ENCODE measurements around the gene PRR22. TPM values are rescaled to one million over a fixed set of nuclear protein-coding genes. Genes with fewer than 3 reads are reported as not detected.
"Not testable (repeated sequence)": the region's sequence is repeated elsewhere in the genome, so short reads cannot be mapped to it uniquely, and the experiment has no call there.

Gene PRR22
- total RNA-seq, 1 experiment from 2014 or later = 13.5 TPM

DNA sequence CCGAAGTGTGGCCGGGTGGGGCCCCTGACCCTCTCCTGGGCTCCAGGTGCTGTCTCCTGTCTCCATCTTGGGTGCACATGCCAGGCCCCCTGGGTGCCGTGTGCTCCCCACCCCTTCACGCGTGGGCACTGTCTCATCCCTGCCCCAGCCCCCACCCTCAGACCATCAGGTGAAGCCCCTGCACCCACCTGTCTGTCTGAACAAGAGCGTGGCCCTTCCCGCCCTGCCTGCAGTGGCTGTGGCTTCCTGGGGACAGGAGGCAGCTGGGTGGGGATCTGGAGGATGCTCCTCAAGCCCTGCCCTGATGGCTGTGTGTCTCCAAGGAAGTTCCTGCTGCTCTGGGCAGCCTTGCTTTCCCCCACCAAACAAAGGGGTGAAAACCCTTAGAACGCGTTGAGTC, 2.2 kb downstream of the PRR22 start:
- CTCF ChIA-PET = interaction anchor here (1.1 kb wide), 1 partner anchor 22 kb away, joined by 4 read pairs; no protein-coding TSS in a partner anchor
- Histone ChIP-seq H3K79me2 (ENCODE audit: insufficient read depth, low read length) (peaks cover 3% of the 10 kb centered on the region; the same call in 1 of the 2 replicates), H3K9ac (ENCODE audit: low read length) (no peak overlapping the region), H4K20me1 (ENCODE audit: insufficient read depth) (no peaks in the 10 kb centered on the region), H3K36me3 (ENCODE audit: control insufficient read depth in 1 of 2, insufficient read depth in 2 of 2, low read length in 2 of 2) (peaks cover 19 to 30% of the 10 kb centered on the region in 2 experiments; a peak in 3 of 4 replicates), H3K9me3 (ENCODE audit: control insufficient read depth in 1 of 2, insufficient read depth in 1 of 2, low read depth in 1 of 2, low read length in 2 of 2) (no peaks in the 10 kb centered on the region), H2AFZ (ENCODE audit: low read depth, low read length, poor library complexity, severe bottlenecking) (no peak overlapping the region), H3K4me1 (ENCODE audit: control insufficient read depth in 1 of 2, insufficient read depth in 2 of 2, low read length in 2 of 2) (no peaks in the 10 kb centered on the region), H3K9me2 (ENCODE audit: insufficient read depth) (no peaks in the 10 kb centered on the region), H3K4me3 (replicated peaks in 1 of 2; ENCODE audit: low read depth in 1 of 2, low read length in 2 of 2) (no peak overlapping the region), H3K4me2 (ENCODE audit: low read length) (no peak overlapping the region), H3K27ac (ENCODE audit: low read depth, low read length) (no peak overlapping the region), H3K27me3 (ENCODE audit: insufficient read depth, low read length) (no peaks in the 10 kb centered on the region)
- intact Hi-C loops (cut with micrococcal nuclease) = no loop called here
- POLR2A ChIA-PET = no interaction called here
- no peak for TF ChIP-seq RAD21 (IDR thresholded peaks at IDR 0.05; ENCODE audit: low read depth)
- TF ChIP-seq ELF1 (IDR thresholded peaks at IDR 0.05; ENCODE audit: borderline replicate concordance, low read depth) = no peak
- no peak for TF ChIP-seq YY1 (IDR thresholded peaks at IDR 0.05; ENCODE audit: extremely low read depth, insufficient replicate concordance, low read depth, low read length)
- TF ChIP-seq SIN3A (IDR thresholded peaks at IDR 0.05; ENCODE audit: low read depth) = no peak
- TF ChIP-seq, protein P1, sequence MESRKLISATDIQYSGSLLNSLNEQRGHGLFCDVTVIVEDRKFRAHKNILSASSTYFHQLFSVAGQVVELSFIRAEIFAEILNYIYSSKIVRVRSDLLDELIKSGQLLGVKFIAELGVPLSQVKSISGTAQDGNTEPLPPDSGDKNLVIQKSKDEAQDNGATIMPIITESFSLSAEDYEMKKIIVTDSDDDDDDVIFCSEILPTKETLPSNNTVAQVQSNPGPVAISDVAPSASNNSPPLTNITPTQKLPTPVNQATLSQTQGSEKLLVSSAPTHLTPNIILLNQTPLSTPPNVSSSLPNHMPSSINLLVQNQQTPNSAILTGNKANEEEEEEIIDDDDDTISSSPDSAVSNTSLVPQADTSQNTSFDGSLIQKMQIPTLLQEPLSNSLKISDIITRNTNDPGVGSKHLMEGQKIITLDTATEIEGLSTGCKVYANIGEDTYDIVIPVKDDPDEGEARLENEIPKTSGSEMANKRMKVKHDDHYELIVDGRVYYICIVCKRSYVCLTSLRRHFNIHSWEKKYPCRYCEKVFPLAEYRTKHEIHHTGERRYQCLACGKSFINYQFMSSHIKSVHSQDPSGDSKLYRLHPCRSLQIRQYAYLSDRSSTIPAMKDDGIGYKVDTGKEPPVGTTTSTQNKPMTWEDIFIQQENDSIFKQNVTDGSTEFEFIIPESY (IDR thresholded peaks at IDR 0.05; ENCODE audit: extremely low read depth, insufficient replicate concordance, low read length) = no peak
- TF ChIP-seq, protein P2, sequence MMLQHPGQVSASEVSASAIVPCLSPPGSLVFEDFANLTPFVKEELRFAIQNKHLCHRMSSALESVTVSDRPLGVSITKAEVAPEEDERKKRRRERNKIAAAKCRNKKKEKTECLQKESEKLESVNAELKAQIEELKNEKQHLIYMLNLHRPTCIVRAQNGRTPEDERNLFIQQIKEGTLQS (IDR thresholded peaks at IDR 0.05) = no peak
- TF ChIP-seq, protein P3, sequence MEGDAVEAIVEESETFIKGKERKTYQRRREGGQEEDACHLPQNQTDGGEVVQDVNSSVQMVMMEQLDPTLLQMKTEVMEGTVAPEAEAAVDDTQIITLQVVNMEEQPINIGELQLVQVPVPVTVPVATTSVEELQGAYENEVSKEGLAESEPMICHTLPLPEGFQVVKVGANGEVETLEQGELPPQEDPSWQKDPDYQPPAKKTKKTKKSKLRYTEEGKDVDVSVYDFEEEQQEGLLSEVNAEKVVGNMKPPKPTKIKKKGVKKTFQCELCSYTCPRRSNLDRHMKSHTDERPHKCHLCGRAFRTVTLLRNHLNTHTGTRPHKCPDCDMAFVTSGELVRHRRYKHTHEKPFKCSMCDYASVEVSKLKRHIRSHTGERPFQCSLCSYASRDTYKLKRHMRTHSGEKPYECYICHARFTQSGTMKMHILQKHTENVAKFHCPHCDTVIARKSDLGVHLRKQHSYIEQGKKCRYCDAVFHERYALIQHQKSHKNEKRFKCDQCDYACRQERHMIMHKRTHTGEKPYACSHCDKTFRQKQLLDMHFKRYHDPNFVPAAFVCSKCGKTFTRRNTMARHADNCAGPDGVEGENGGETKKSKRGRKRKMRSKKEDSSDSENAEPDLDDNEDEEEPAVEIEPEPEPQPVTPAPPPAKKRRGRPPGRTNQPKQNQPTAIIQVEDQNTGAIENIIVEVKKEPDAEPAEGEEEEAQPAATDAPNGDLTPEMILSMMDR (IDR thresholded peaks at IDR 0.05 in 2 of 3, conservative IDR thresholded peaks at IDR 0.05 in 1 of 3; ENCODE audit: borderline replicate concordance in 1 of 3, insufficient read depth in 1 of 3, low read depth in 2 of 3, low read length in 2 of 3) = no peak
- no peak for TF ChIP-seq ZNF274 (IDR thresholded peaks at IDR 0.05; ENCODE audit: low read depth, low read length)
- TF ChIP-seq, protein P4, sequence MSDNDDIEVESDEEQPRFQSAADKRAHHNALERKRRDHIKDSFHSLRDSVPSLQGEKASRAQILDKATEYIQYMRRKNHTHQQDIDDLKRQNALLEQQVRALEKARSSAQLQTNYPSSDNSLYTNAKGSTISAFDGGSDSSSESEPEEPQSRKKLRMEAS (IDR thresholded peaks at IDR 0.05) = no peak
- TF ChIP-seq FOSL1 (IDR thresholded peaks at IDR 0.05; ENCODE audit: low read depth) = no peak
- TF ChIP-seq CBX3 (IDR thresholded peaks at IDR 0.05; ENCODE audit: low read depth) = no peak
- TF ChIP-seq EZH2phosphoT487 (IDR thresholded peaks at IDR 0.05; ENCODE audit: borderline replicate concordance) = no peak
- no peak for TF ChIP-seq SRF (IDR thresholded peaks at IDR 0.05; ENCODE audit: low read depth)
- TF ChIP-seq POLR2AphosphoS5 (IDR thresholded peaks at IDR 0.05; ENCODE audit: low read depth, low read length) = no peak; the same call in 1 of the 2 replicates
- no peak for TF ChIP-seq CEBPB (IDR thresholded peaks at IDR 0.05; ENCODE audit: low read depth)
- TF ChIP-seq TCF7L2 (IDR thresholded peaks at IDR 0.05; ENCODE audit: borderline replicate concordance, extremely low read depth, insufficient read depth, insufficient read length) = no peak
- ATAC-seq (peak; percentile 19; the same call in 1 of the 2 replicates), DNase-seq (ENCODE audit: low read depth, low spot score) (no peak)
- RAD21 ChIA-PET (ENCODE audit: low non-redundant PET in 1 of 2, low total read pairs in 2 of 2, uncharacterized antibody in 2 of 2, unreplicated experiment in 2 of 2) = no interaction called here
- no TSS peak for BruUV-seq (replicated peaks)

DNA sequence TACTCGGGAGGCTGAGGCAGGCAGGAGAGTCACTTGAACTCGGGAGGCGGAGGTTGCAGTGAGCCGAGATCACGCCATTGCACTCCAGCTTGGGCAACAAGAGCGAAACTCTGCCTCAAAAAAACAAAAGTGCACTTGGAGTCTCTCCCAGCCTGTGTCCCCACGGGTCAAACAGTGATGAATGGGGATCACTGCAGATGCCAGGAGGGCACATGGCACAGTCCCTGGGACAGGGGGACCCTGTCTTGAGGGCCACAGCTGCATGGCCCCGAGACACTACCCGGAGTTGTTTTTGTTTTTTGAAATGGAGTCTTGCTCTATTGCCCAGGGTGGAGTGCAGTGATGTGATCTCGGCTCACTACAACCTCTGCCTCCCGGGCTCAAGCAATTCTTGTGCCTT, 3.6 kb downstream of the PRR22 start:
- H3K4me3 ChIP-seq (replicated peaks in 1 of 2; ENCODE audit: low read depth in 1 of 2, low read length in 2 of 2); intact Hi-C loops (cut with micrococcal nuclease); H3K4me2 ChIP-seq (ENCODE audit: low read length); H3K9me2 ChIP-seq (ENCODE audit: insufficient read depth); H4K20me1 ChIP-seq (ENCODE audit: insufficient read depth); RAD21 ChIA-PET (ENCODE audit: low non-redundant PET in 1 of 2, low total read pairs in 2 of 2, uncharacterized antibody in 2 of 2, unreplicated experiment in 2 of 2); ATAC-seq; H2AFZ ChIP-seq (ENCODE audit: low read depth, low read length, poor library complexity, severe bottlenecking); H3K27me3 ChIP-seq (ENCODE audit: insufficient read depth, low read length); H3K27ac ChIP-seq (ENCODE audit: low read depth, low read length); H3K9me3 ChIP-seq (ENCODE audit: control insufficient read depth in 1 of 2, insufficient read depth in 1 of 2, low read depth in 1 of 2, low read length in 2 of 2); H3K79me2 ChIP-seq (ENCODE audit: insufficient read depth, low read length); H3K4me1 ChIP-seq (ENCODE audit: control insufficient read depth in 1 of 2, insufficient read depth in 2 of 2, low read length in 2 of 2); H3K9ac ChIP-seq (ENCODE audit: low read length); CTCF ChIA-PET; BruUV-seq (replicated peaks); DNase-seq (ENCODE audit: low read depth, low spot score): not testable (repeated sequence)
- POLR2A ChIA-PET = interaction anchor here (0.6 kb wide), 1 partner anchor 11 kb away, joined by 3 read pairs; no protein-coding TSS in a partner anchor
- peaks cover 9 to 17% of the 10 kb centered on the region in 2 experiments; a peak in 3 of 4 replicates for H3K36me3 ChIP-seq (ENCODE audit: control insufficient read depth in 1 of 2, insufficient read depth in 2 of 2, low read length in 2 of 2)

All from HCT116 (cell line).